Activated CD8-positive, alpha-beta memory T cell treated with anti-CD3 and anti-CD28 coated beads, Interleukin-2, amount 10 ng/mL, durations not matched to agents 7 days and 5 days (primary cell): ENCODE results near the gene HSD17B8. TPM values are rescaled to one million over a fixed set of nuclear protein-coding genes. Genes with fewer than 3 reads are reported as not detected.

Experiments used
- ATAC-seq: fragments of 150-1000 bp; cut with Tn5 transposase; one replicate; pipeline ENCODE4 v1.10.0; 2021; ENCODE audit warnings: moderate library complexity
- CTCF ChIA-PET: fragments of 350-600 bp; sonication (Branson Sonifier 250); formaldehyde crosslinking; loops from one replicate; lab custom pipeline; 2021; ENCODE audit warnings: antibody characterized with exemption; lab: Charles Lee
- DNase-seq: peaks from one replicate; pipeline ENCODE4 v3.0.0-alpha.2; 2020
- H3K27ac Mint-ChIP-seq: one replicate; pipeline ENCODE4 v1.8.0; 2021; ENCODE audit warnings: mild to moderate bottlenecking, mixed read lengths
- H3K27me3 Mint-ChIP-seq: one replicate; pipeline ENCODE4 v1.8.0; 2021; ENCODE audit warnings: mixed read lengths
- H3K36me3 Mint-ChIP-seq: one replicate; pipeline ENCODE4 v1.8.0; 2021; ENCODE audit warnings: mild to moderate bottlenecking, mixed read lengths
- H3K4me1 Mint-ChIP-seq: one replicate; pipeline ENCODE4 v1.8.0; 2021; ENCODE audit warnings: mixed read lengths
- H3K4me3 Mint-ChIP-seq: one replicate; pipeline ENCODE4 v1.8.0; 2021; ENCODE audit warnings: mild to moderate bottlenecking, moderate library complexity, mixed read lengths
- H3K9me3 Mint-ChIP-seq: one replicate; pipeline ENCODE4 v1.8.0; 2022; ENCODE audit warnings: low read depth, mixed read lengths
- total RNA-seq, 2 experiments: library from RNA; stranded (reverse); gene quantifications; one replicate each; pipeline ENCODE4 v1.2.3, GENCODE V29; 2021

Gene HSD17B8
- total RNA-seq, 2 experiments from 2014 or later: 18.6 to 20.9 TPM

- Mint-ChIP-seq H3K27me3 (no peaks in the 10 kb centered on the region), H3K9me3 (no peaks in the 10 kb centered on the region), H3K27ac (no peak overlapping the region), H3K4me1 (peaks cover 3% of the 10 kb centered on the region), H3K36me3 (no peaks in the 10 kb centered on the region), H3K4me3 (no peak overlapping the region)
- ATAC-seq (no peak), DNase-seq (no peak)
- CTCF ChIA-PET: no interaction called here
Measured at GRCh38 chr6:33166811-33167210, 37.6 kb upstream of the HSD17B8 start.

- Mint-ChIP-seq H3K27me3 (no peaks in the 10 kb centered on the region), H3K9me3 (no peaks in the 10 kb centered on the region), H3K27ac (no peak overlapping the region), H3K4me1 (no peaks in the 10 kb centered on the region), H3K36me3 (no peaks in the 10 kb centered on the region), H3K4me3 (no peak overlapping the region)
- CTCF ChIA-PET: interaction anchor here (0.9 kb wide), 1 partner anchor 76 kb away, joined by 3 read pairs; no protein-coding TSS in a partner anchor
- no peak for DNase-seq
- ATAC-seq: no peak
Measured at GRCh38 chr6:33167374-33168283, 36.8 kb upstream of the HSD17B8 start.

- Mint-ChIP-seq H3K27me3 (no peaks in the 10 kb centered on the region), H3K27ac (no peak overlapping the region), H3K4me3 (no peak overlapping the region), H3K36me3 (no peaks in the 10 kb centered on the region), H3K4me1 (no peaks in the 10 kb centered on the region), H3K9me3 (no peaks in the 10 kb centered on the region)
- CTCF ChIA-PET: interaction anchor here (0.9 kb wide), 1 partner anchor 76 kb away, joined by 3 read pairs; no protein-coding TSS in a partner anchor
- ATAC-seq (no peak), DNase-seq (no peak)
Measured at GRCh38 chr6:33168284-33168601, 36.2 kb upstream of the HSD17B8 start.

GRCh38 chr6:33168639-33169038 lies 35.8 kb upstream of the HSD17B8 start:
- ATAC-seq (no peak), DNase-seq (no peak)
- Mint-ChIP-seq H3K4me1 (no peaks in the 10 kb centered on the region), H3K4me3 (no peak overlapping the region), H3K36me3 (no peaks in the 10 kb centered on the region), H3K27me3 (no peaks in the 10 kb centered on the region), H3K27ac (no peak overlapping the region), H3K9me3 (no peaks in the 10 kb centered on the region)
- CTCF ChIA-PET: interaction anchor here (0.9 kb wide), 1 partner anchor 75 kb away, joined by 3 read pairs; no protein-coding TSS in a partner anchor

- no peak overlapping the region for H3K4me3 Mint-ChIP-seq
- H3K4me1 Mint-ChIP-seq: no peaks in the 10 kb centered on the region
- no peak for ATAC-seq
- H3K9me3 Mint-ChIP-seq: no peaks in the 10 kb centered on the region
- H3K36me3 Mint-ChIP-seq: no peaks in the 10 kb centered on the region
- H3K27me3 Mint-ChIP-seq: no peaks in the 10 kb centered on the region
- CTCF ChIA-PET: no interaction called here
- DNase-seq: no peak
- no peak overlapping the region for H3K27ac Mint-ChIP-seq
Measured at GRCh38 chr6:33169291-33170175, 34.9 kb upstream of the HSD17B8 start.

- Mint-ChIP-seq H3K27ac (no peak overlapping the region), H3K4me1 (no peaks in the 10 kb centered on the region), H3K9me3 (no peaks in the 10 kb centered on the region), H3K4me3 (no peak overlapping the region), H3K27me3 (no peaks in the 10 kb centered on the region), H3K36me3 (no peaks in the 10 kb centered on the region)
- DNase-seq (no peak), ATAC-seq (no peak)
- CTCF ChIA-PET: no interaction called here
Measured at GRCh38 chr6:33170176-33171015, 34.1 kb upstream of the HSD17B8 start.

GRCh38 chr6:33171016-33171879 lies 33.2 kb upstream of the HSD17B8 start:
- no peaks in the 10 kb centered on the region for H3K27me3 Mint-ChIP-seq
- no peaks in the 10 kb centered on the region for H3K4me1 Mint-ChIP-seq
- no peak overlapping the region for H3K4me3 Mint-ChIP-seq
- no peak for ATAC-seq
- no peaks in the 10 kb centered on the region for H3K36me3 Mint-ChIP-seq
- CTCF ChIA-PET: no interaction called here
- no peak overlapping the region for H3K27ac Mint-ChIP-seq
- no peak for DNase-seq
- no peaks in the 10 kb centered on the region for H3K9me3 Mint-ChIP-seq

- H3K4me1 Mint-ChIP-seq: no peaks in the 10 kb centered on the region
- CTCF ChIA-PET: interaction anchor here (0.9 to 1.0 kb wide), 2 partner anchors 10 to 26 kb away, joined by 3 to 4 read pairs; no protein-coding TSS in a partner anchor
Measured at GRCh38 chr6:33171880-33172687, 32.4 kb upstream of the HSD17B8 start.

GRCh38 chr6:33172688-33173534 lies 31.5 kb upstream of the HSD17B8 start:
- no peak overlapping the region for H3K4me3 Mint-ChIP-seq
- no peak for DNase-seq
- H3K4me1 Mint-ChIP-seq: no peaks in the 10 kb centered on the region
- H3K36me3 Mint-ChIP-seq: no peaks in the 10 kb centered on the region
- H3K27ac Mint-ChIP-seq: no peak overlapping the region
- CTCF ChIA-PET: interaction anchor here (0.9 to 2.6 kb wide), 5 partner anchors 10 to 76 kb away, joined by 3 to 11 read pairs (median 4); no protein-coding TSS in a partner anchor
- no peak for ATAC-seq
- H3K27me3 Mint-ChIP-seq: no peaks in the 10 kb centered on the region
- no peaks in the 10 kb centered on the region for H3K9me3 Mint-ChIP-seq

More at GRCh38 chr6:33171880-33172687, 32.4 kb upstream of the HSD17B8 start:
- Mint-ChIP-seq H3K36me3 (no peaks in the 10 kb centered on the region), H3K27ac (no peak overlapping the region), H3K9me3 (no peaks in the 10 kb centered on the region), H3K4me3 (no peak overlapping the region), H3K27me3 (no peaks in the 10 kb centered on the region)
- ATAC-seq: no peak
- no peak for DNase-seq

- H3K27me3 Mint-ChIP-seq: no peaks in the 10 kb centered on the region
- no peak overlapping the region for H3K27ac Mint-ChIP-seq
- ATAC-seq (no peak), DNase-seq (no peak)
- no peak overlapping the region for H3K4me3 Mint-ChIP-seq
- H3K9me3 Mint-ChIP-seq: no peaks in the 10 kb centered on the region
- CTCF ChIA-PET: interaction anchor here (1.0 to 2.6 kb wide), 4 partner anchors 10 to 75 kb away, joined by 3 to 11 read pairs (median 6); no protein-coding TSS in a partner anchor
- no peaks in the 10 kb centered on the region for H3K4me1 Mint-ChIP-seq
- no peaks in the 10 kb centered on the region for H3K36me3 Mint-ChIP-seq
Measured at GRCh38 chr6:33173535-33174180, 30.8 kb upstream of the HSD17B8 start.
